Muscle layer of duodenum (tissue), 2 donors: Measurements from ENCODE around the gene SMIM41.

Experiments used
- H3K27ac ChIP-seq: one replicate; pipeline ENCODE4 v1.7.0; 2013; ENCODE audit warnings: mild to moderate bottlenecking, low read length
- H3K27me3 ChIP-seq: one replicate; pipeline ENCODE4 v1.7.0; 2013; ENCODE audit warnings: low read depth, mild to moderate bottlenecking, control low read depth, low read length
- H3K36me3 ChIP-seq, 2 donors: one replicate each; pipeline ENCODE4 v1.7.0; 2013; ENCODE audit warnings: low read length in 2 of 2, control low read depth in 1 of 2, mild to moderate bottlenecking in 1 of 2; ENCODE audit not compliant: insufficient read depth in 2 of 2, control insufficient read depth in 1 of 2
- H3K4me1 ChIP-seq, 2 donors: one replicate each; pipeline ENCODE4 v1.7.0; 2013; ENCODE audit warnings: low read length in 2 of 2, mild to moderate bottlenecking in 2 of 2, control low read depth in 1 of 2, moderate library complexity in 1 of 2; ENCODE audit not compliant: insufficient read depth in 2 of 2, control insufficient read depth in 1 of 2
- H3K4me3 ChIP-seq, 2 donors: one replicate each; pipeline ENCODE4 v1.7.0; 2013; ENCODE audit warnings: low read length in 2 of 2, low read depth in 1 of 2, mild to moderate bottlenecking in 1 of 2
- H3K9me3 ChIP-seq, 2 donors: one replicate each; pipeline ENCODE4 v1.7.0; 2013; ENCODE audit warnings: low read length in 2 of 2, control low read depth in 1 of 2, mild to moderate bottlenecking in 1 of 2; ENCODE audit not compliant: control insufficient read depth in 1 of 2
- donor health status: healthy.

Gene SMIM41

GRCh38 chr12:52156757-52157565, 77.5 kb downstream of the SMIM41 start:
- no peaks in the 10 kb centered on the region for H3K27me3 ChIP-seq
- H3K36me3 ChIP-seq, result no peaks in the 10 kb centered on the region
- H3K4me1 ChIP-seq, result peaks cover 5 to 6% of the 10 kb centered on the region in 2 donors
- no peak overlapping the region for H3K4me3 ChIP-seq
- no peak overlapping the region for H3K27ac ChIP-seq
- H3K9me3 ChIP-seq, result no peaks in the 10 kb centered on the region

- H3K4me3 ChIP-seq, result no peak overlapping the region
- no peaks in the 10 kb centered on the region for H3K36me3 ChIP-seq
- no peaks in the 10 kb centered on the region for H3K9me3 ChIP-seq
- no peak overlapping the region for H3K27ac ChIP-seq
- H3K4me1 ChIP-seq, result peaks cover 0 to 6% of the 10 kb centered on the region in 2 donors
- H3K27me3 ChIP-seq, result no peaks in the 10 kb centered on the region
Measured at GRCh38 chr12:52157566-52158150, 78.2 kb downstream of the SMIM41 start.
